CD4-positive, alpha-beta T cell treated with Interleukin-6 for 4 hours (primary cell): Measurements from ENCODE around the gene BAAT.

Experiments
- DNase-seq: peaks from one replicate; pipeline ENCODE4 v3.0.0-alpha.2; 2020; ENCODE audit warnings: mixed read lengths

The BAAT gene

DNA sequence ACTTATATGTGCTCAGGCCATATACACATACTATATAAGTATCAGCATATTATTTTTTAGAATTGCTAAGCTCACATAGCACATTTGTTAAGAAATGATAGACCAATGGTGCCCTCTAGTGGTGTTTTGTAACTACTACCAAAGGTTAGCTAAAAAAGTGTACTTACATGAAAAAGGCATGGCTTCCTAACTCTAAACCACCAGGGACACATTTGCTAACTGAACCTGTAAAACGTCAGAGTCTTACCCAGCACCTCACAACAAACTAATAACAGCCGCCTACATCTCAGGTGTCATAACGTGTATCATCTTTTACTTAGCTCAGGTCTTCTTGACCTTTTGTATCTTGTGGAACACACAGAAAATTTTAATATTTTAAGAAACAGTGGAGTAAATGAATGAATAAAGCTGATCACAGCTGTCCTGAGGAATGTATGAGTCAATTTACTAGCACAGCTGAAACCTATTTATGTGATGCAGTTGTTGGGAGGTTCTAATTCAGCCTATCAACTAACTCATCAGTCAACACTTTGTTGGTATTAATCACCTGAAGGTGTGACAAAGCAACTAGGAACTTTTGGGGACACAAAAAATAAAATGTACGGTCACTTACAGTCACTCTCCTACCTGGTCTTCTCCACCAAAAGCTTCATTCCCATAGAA is 72.9 kb downstream of the BAAT start:
- peak; percentile 1 for DNase-seq

DNA sequence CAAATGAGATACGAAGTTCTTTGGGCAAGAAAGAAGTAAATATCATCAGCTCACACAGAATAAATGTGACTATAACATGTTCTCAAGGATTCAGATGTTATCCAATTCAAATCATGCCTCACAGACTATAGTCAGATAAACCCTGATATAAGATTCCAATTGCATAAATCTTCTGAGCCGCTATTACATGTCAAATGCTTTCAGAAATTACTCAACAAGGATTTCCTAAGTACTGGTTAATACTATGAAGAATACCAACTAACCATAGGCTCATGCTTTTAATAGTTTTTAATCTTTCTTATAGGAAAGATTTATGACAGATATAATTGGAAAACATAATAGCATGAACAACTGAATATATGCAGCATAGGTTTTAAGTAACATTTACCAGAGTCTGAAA is 73.6 kb downstream of the BAAT start:
- no peak for DNase-seq
